ENCODE results near the gene RAP1GDS1. TPM values are rescaled to one million over a fixed set of nuclear protein-coding genes. Genes with fewer than 3 reads are reported as not detected.
"Not testable (repeated sequence)": the region's sequence is repeated elsewhere in the genome, so short reads cannot be mapped to it uniquely, and the experiment has no call there.

Gene RAP1GDS1
- total RNA-seq, 8 experiments from 2014 or later = 25.0 to 79.3 (median 63.8) TPM

- in situ Hi-C loops (cut with MboI; ENCODE audit: low pct_unique_long_range_greater_than_20kb in 2 of 9, low sequenced_read_pairs in 9 of 9, unreplicated experiment in 9 of 9) = no loop called here
- no peak overlapping the region for H3K27ac ChIP-seq
- 11 to 100% (median 80%) methylated on average over 1 of the region's 1 CpG; no CpG with 5 or more reads in 1 of the 10 experiments for WGBS, 10 experiments
Measured at GRCh38 chr4:98377559-98377958, 116.4 kb downstream of the RAP1GDS1 start.

DNA sequence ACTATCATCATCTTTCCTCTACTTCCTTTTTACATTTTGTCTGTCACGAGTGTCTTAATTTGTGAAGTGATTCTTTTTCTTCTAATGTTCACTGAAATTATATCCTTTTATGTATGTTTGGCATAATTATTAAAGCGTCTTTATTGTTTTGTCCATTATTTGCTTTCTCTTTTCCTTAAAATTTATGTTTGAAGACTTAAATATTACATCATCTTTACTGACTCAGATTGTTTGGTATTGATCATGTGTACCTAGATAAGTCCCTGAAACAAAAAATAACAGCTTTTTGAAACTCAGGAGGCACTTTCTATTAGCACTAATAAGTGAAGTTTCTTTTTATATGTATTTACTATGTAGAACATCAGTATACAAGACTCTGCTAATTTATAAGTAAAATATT lies 120.1 kb downstream of the RAP1GDS1 start:
- ATAC-seq (replicated peaks in 6 of 8) = no peak
- Histone ChIP-seq H3K4me3 (no peak overlapping the region), H3K4me1 (replicated peaks in 1 of 2) (peaks cover 0 to 1% of the 10 kb centered on the region in 2 donors), H3K27ac (no peak overlapping the region)
- in situ Hi-C loops (cut with MboI; ENCODE audit: low pct_unique_long_range_greater_than_20kb in 2 of 9, low sequenced_read_pairs in 9 of 9, unreplicated experiment in 9 of 9) = no loop called here
- WGBS, 10 experiments = 77 to 100% (median 96%) methylated on average over 1 to 2 of the region's 2 CpGs

More at GRCh38 chr4:98377559-98377958, 116.4 kb downstream of the RAP1GDS1 start:
- Histone ChIP-seq H3K4me1 (replicated peaks in 1 of 2) (peaks cover 0 to 5% of the 10 kb centered on the region in 2 donors), H3K4me3 (no peak overlapping the region)
- no peak for ATAC-seq (replicated peaks in 6 of 8)

GRCh38 chr4:98383431-98384106 lies 122.4 kb downstream of the RAP1GDS1 start:
- ATAC-seq (replicated peaks in 6 of 8) = no peak
- no peaks in the 10 kb centered on the region for H3K4me1 ChIP-seq (replicated peaks in 1 of 2)
- in situ Hi-C loops (cut with MboI; ENCODE audit: low pct_unique_long_range_greater_than_20kb in 2 of 9, low sequenced_read_pairs in 9 of 9, unreplicated experiment in 9 of 9) = no loop called here
- H3K4me3 ChIP-seq = no peak overlapping the region
- no peak overlapping the region for H3K27ac ChIP-seq
- 83 to 100% (median 94%) methylated on average over 2 to 3 of the region's 3 CpGs for WGBS, 10 experiments

GRCh38 chr4:98385831-98386230 lies 124.6 kb downstream of the RAP1GDS1 start:
- WGBS, 10 experiments = 11 to 100% (median 76%) methylated on average over 1 to 2 of the region's 2 CpGs
- in situ Hi-C loops (cut with MboI; ENCODE audit: low pct_unique_long_range_greater_than_20kb in 2 of 9, low sequenced_read_pairs in 9 of 9, unreplicated experiment in 9 of 9) = no loop called here

DNA sequence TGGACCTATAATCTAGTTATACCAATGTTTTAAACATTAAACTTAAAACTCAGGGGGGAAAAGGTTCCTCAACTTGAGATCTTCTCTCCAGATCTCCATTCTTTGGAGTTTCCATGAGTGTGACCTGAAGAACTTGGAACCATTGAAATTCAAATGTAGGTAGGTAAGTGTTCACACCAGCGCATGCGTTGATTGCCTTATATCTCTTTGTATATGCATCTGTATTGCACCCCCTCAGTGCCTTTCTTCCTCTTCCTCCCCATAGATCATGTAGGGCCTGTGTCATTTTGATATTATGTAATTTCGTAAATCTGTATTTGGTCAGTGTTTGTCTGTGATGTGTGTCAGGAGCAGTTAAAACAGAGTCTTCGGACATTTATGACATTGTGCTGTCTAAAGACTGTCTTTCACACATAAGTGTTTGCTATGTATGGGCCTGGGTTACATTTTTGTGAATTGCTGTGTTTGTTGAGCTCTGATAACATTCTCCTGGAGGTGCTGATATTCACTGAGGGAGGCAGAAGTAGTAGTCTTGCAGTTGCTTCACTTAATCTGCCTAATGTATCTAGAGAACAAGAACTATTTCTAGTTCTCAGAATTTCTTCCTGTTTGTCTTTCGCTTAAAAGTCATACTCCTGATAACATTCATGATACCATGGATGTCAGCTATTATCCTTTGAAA lies 126.3 kb downstream of the RAP1GDS1 start:
- no peak overlapping the region for H3K4me3 ChIP-seq
- H3K4me1 ChIP-seq (replicated peaks in 1 of 2) = no peaks in the 10 kb centered on the region
- H3K27ac ChIP-seq = no peak overlapping the region
- in situ Hi-C loops (cut with MboI; ENCODE audit: low pct_unique_long_range_greater_than_20kb in 2 of 9, low sequenced_read_pairs in 9 of 9, unreplicated experiment in 9 of 9) = no loop called here
- WGBS, 10 experiments = 87 to 100% (median 94%) methylated on average over 1 to 5 of the region's 5 CpGs
- no peak for ATAC-seq (replicated peaks in 6 of 8)

More at GRCh38 chr4:98385831-98386230, 124.6 kb downstream of the RAP1GDS1 start:
- Histone ChIP-seq H3K4me1 (replicated peaks in 1 of 2) (no peaks in the 10 kb centered on the region), H3K27ac (no peak overlapping the region), H3K4me3 (no peak overlapping the region)
- peak in 2 of 8 experiments; percentile 21 to 43 for ATAC-seq (replicated peaks in 6 of 8)

- no peak for ATAC-seq (replicated peaks in 6 of 8)
- Histone ChIP-seq H3K27ac (no peak overlapping the region), H3K4me1 (replicated peaks in 1 of 2) (no peaks in the 10 kb centered on the region), H3K4me3 (no peak overlapping the region)
- WGBS, 10 experiments = 75 to 100% (median 100%) methylated on average over 1 of the region's 1 CpG; no CpG with 5 or more reads in 4 of the 10 experiments
- in situ Hi-C loops (cut with MboI; ENCODE audit: low pct_unique_long_range_greater_than_20kb in 2 of 9, low sequenced_read_pairs in 9 of 9, unreplicated experiment in 9 of 9) = no loop called here
Measured at GRCh38 chr4:98394134-98394533, 132.9 kb downstream of the RAP1GDS1 start.

DNA sequence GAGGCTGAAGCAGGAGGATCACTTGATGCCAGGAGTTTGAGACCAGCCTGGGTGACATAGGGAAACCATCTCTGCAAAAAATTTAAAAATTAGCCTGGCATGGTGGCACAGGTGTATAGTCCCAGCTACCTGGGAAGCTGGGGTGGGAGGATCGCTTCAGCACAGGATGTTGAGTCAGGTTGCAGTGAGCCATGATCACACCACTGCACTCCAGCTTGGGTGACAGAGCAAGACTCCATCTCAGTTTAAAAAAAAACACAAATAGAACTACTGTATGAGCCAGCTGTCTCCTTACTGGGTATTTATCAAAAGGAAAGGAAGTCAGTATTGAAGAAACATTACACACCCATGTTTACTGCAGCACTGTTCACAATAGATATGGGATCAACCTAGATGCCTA lies 138.7 kb downstream of the RAP1GDS1 start:
- Histone ChIP-seq H3K27ac (no peak overlapping the region), H3K4me1 (replicated peaks in 1 of 2) (no peaks in the 10 kb centered on the region), H3K4me3 (no peak overlapping the region)
- in situ Hi-C loops (cut with MboI; ENCODE audit: low pct_unique_long_range_greater_than_20kb in 2 of 9, low sequenced_read_pairs in 9 of 9, unreplicated experiment in 9 of 9) = loop anchor here in 1 of 9 experiments (25.0 kb wide), 1 partner anchor 238 kb away; no protein-coding TSS in a partner anchor
- 100% methylated on average over 1 of the region's 1 CpG; no CpG with 5 or more reads in 5 of the 10 experiments for WGBS, 10 experiments
- no peak for ATAC-seq (replicated peaks in 6 of 8)

GRCh38 chr4:98406819-98407218 lies 145.6 kb downstream of the RAP1GDS1 start:
- 88 to 100% (median 95%) methylated on average over 2 of the region's 2 CpGs; no CpG with 5 or more reads in 1 of the 10 experiments for WGBS, 10 experiments
- no peak for ATAC-seq (replicated peaks in 6 of 8)
- Histone ChIP-seq H3K4me1 (replicated peaks in 1 of 2) (no peaks in the 10 kb centered on the region), H3K27ac (no peak overlapping the region), H3K4me3 (no peak overlapping the region)
- in situ Hi-C loops (cut with MboI; ENCODE audit: low pct_unique_long_range_greater_than_20kb in 2 of 9, low sequenced_read_pairs in 9 of 9, unreplicated experiment in 9 of 9) = loop anchor here in 1 of 9 experiments (25.0 kb wide), 1 partner anchor 245 kb away; no protein-coding TSS in a partner anchor

DNA sequence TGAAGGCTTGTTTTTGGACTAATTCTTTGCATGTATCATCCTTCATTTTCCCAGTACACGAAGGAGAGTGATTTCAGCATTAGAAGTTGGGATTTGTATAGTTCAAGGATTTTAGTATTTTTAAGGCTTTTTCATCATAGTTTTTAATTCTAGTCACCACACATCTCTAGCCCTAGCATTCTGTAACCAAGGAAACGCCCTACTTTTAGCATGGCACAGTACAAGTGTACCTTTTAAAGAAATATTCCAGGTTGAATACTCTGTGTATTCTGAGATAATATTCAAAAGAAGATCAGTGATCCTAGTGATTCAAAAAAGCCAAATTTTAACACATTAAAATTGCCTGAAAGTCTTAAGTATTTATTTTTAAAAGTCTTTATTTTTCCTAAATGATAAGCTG lies 150.5 kb downstream of the RAP1GDS1 start:
- ATAC-seq (replicated peaks in 6 of 8) = no peak
- 79 to 100% (median 100%) methylated on average over 1 to 2 of the region's 2 CpGs; no CpG with 5 or more reads in 1 of the 10 experiments for WGBS, 10 experiments
- H3K27ac ChIP-seq = no peak overlapping the region

DNA sequence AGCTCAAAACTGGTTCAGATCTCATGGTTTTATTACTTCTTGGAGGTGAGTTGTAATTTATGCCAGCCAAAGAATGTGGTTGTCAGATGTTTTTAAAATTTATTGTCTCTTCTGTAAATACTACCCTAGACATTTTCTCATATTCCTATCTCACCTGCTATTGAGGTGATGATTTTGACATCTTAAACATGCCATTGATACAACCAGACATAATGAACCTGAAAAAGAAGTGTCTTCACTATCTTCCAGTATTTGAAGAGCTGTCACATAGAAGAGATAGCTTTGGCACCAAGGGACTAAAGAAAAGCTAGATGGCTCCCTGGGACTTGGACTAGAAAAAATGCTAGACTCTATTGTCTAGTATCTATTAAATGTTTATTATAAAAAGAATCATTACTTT lies 155.7 kb downstream of the RAP1GDS1 start:
- no peak for ATAC-seq (replicated peaks in 6 of 8)

More for the DNA sequence above, 150.5 kb downstream of the RAP1GDS1 start:
- in situ Hi-C loops (cut with MboI; ENCODE audit: low pct_unique_long_range_greater_than_20kb in 2 of 9, low sequenced_read_pairs in 9 of 9, unreplicated experiment in 9 of 9) = loop anchor here in 1 of 9 experiments (25.0 kb wide), 1 partner anchor 249 kb away; no protein-coding TSS in a partner anchor
- Histone ChIP-seq H3K4me3 (no peak overlapping the region), H3K4me1 (replicated peaks in 1 of 2) (no peaks in the 10 kb centered on the region)

DNA sequence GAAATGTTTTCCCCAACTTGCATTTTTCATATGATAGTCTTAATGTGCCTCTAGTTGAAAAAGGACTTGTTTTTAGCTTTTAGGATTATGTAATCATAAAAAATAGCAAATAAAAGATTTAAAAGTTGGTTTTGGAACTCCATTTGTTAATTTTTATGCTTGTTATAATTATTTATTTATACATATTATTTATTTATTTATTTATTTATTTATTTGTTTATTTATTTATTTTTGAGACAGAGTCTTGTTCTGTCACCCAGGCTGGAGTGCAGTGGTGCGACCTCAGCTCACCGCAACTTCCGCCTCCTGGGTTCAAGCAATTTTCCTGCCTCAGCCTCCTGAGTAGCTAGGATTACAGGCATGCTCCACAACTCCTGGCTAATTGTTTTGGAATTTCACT lies 159.0 kb downstream of the RAP1GDS1 start:
- not testable (repeated sequence) for H3K4me3 ChIP-seq; H3K4me1 ChIP-seq (replicated peaks in 1 of 2); ATAC-seq (replicated peaks in 6 of 8); H3K27ac ChIP-seq
- 86 to 100% (median 100%) methylated on average over 1 to 3 of the region's 3 CpGs; no CpG with 5 or more reads in 3 of the 10 experiments for WGBS, 10 experiments
- in situ Hi-C loops (cut with MboI; ENCODE audit: low pct_unique_long_range_greater_than_20kb in 2 of 9, low sequenced_read_pairs in 9 of 9, unreplicated experiment in 9 of 9) = loop anchor here in 1 of 9 experiments (25.0 kb wide), 1 partner anchor 258 kb away; no protein-coding TSS in a partner anchor

More for the DNA sequence above, 155.7 kb downstream of the RAP1GDS1 start:
- Histone ChIP-seq H3K4me3 (no peak overlapping the region), H3K27ac (no peak overlapping the region), H3K4me1 (replicated peaks in 1 of 2) (no peaks in the 10 kb centered on the region)
- in situ Hi-C loops (cut with MboI; ENCODE audit: low pct_unique_long_range_greater_than_20kb in 2 of 9, low sequenced_read_pairs in 9 of 9, unreplicated experiment in 9 of 9) = loop anchor here in 1 of 9 experiments (25.0 kb wide), 1 partner anchor 255 kb away; no protein-coding TSS in a partner anchor

DNA sequence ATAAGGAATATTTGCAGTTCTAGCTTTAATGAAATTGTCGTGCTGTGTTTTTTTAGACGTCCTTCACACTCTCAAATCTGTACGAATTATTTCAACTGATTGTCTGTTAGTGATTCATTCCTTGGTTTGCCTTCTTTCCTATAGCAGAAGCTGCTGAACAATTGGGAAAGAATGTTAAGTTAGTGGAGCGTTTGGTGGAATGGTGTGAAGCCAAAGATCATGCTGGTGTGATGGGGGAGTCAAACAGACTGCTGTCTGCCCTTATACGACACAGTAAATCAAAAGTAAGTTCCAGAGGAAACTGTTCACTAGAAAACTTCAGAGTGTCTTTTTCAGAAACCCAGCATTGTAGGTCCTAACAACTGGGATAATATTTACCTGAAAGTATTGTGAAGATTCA lies 159.9 kb downstream of the RAP1GDS1 start:
- no peaks in the 10 kb centered on the region for H3K4me1 ChIP-seq (replicated peaks in 1 of 2)
- H3K27ac ChIP-seq = no peak overlapping the region
- no peak overlapping the region for H3K4me3 ChIP-seq
- in situ Hi-C loops (cut with MboI; ENCODE audit: low pct_unique_long_range_greater_than_20kb in 2 of 9, low sequenced_read_pairs in 9 of 9, unreplicated experiment in 9 of 9) = loop anchor here in 1 of 9 experiments (25.0 kb wide), 1 partner anchor 259 kb away; no protein-coding TSS in a partner anchor
- WGBS, 10 experiments = 33 to 100% (median 98%) methylated on average over 1 to 5 of the region's 5 CpGs
- ATAC-seq (replicated peaks in 6 of 8) = no peak

DNA sequence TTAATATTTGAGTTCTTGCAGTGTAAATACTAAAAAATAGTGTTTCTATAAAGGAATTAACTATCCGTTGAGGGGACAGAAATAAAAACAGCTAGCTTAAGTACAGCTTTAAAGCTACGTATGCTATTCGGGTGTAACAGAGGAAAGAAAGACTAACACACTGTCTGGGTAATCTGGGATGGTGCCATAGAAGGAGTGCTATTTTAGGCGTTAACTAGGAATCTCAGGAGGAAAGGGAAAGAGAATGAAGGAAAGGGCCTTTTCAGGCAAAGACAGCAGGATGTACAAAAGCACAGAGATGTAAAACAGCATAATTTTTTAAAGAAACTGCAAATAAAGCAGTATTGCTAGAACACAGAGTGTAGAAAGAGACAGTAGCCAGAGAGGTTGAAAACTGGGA lies 161.8 kb downstream of the RAP1GDS1 start:
- 76 to 100% (median 100%) methylated on average over 1 to 4 of the region's 4 CpGs; no CpG with 5 or more reads in 1 of the 10 experiments for WGBS, 10 experiments
- in situ Hi-C loops (cut with MboI; ENCODE audit: low pct_unique_long_range_greater_than_20kb in 2 of 9, low sequenced_read_pairs in 9 of 9, unreplicated experiment in 9 of 9) = loop anchor here in 1 of 9 experiments (25.0 kb wide), 1 partner anchor 261 kb away; no protein-coding TSS in a partner anchor
- no peak for ATAC-seq (replicated peaks in 6 of 8)
- Histone ChIP-seq H3K4me1 (replicated peaks in 1 of 2) (no peaks in the 10 kb centered on the region), H3K27ac (no peak overlapping the region), H3K4me3 (no peak overlapping the region)

Measured in motor neuron (in vitro differentiated cells).